Stimulated activated CD8-positive, alpha-beta memory T cell treated with anti-CD3 and anti-CD28 coated beads, Interleukin-7, amount 100 ng/mL, for 4 hours (primary cell): ENCODE results near the gene HECA.
"Not testable (repeated sequence)": the region's sequence is repeated elsewhere in the genome, so short reads cannot be mapped to it uniquely, and the experiment has no call there.

ENCODE experiments used
- DNase-seq, 2 donors: peaks; one replicate each; pipeline ENCODE4 v3.0.0-alpha.2; 2020; ENCODE audit warnings: low read depth in 2 of 2

HECA gene

GRCh38 chr6:139135578-139136545 is 982 bp downstream of the HECA start:
- DNase-seq: peak in 1 of 2 donors; percentile 62

DNA sequence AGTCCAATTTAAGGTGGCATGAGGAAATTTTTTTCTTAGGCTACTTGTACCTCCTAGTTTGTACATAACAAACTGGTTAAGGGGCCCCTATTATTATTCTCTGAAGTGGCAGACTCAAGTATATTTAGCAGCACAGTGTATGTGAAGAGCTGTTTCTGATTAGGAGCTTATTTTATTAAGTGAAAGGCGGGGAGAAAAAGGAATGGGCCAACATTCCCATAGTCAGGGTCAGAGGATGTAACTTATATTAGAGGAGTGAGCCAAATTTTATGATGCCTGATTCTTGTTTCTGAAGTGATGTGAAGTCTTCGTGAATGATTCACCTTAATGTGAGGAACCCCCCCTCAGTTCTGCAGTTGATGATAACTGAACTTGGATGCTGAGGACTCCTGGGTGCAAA is 2.8 kb downstream of the HECA start:
- no peak for DNase-seq

DNA sequence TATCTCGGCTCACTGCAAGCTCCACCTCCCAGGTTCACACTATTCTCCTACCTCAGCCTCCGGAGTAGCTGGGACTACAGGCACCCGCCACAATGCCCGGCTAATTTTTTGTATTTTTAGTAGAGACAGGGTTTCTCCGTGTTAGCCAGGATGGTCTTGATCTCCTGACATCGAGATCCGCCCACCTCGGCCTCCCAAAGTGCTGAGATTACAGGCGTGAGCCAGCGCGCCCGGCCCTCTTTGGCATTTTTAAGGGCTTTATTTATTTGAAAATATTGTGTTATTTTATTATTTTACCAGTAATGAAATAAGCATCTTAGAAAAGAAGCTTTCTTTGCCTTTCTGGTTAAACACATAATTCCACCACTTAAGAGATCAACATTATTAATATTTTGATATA is 6.0 kb downstream of the HECA start:
- DNase-seq: not testable (repeated sequence)

DNA sequence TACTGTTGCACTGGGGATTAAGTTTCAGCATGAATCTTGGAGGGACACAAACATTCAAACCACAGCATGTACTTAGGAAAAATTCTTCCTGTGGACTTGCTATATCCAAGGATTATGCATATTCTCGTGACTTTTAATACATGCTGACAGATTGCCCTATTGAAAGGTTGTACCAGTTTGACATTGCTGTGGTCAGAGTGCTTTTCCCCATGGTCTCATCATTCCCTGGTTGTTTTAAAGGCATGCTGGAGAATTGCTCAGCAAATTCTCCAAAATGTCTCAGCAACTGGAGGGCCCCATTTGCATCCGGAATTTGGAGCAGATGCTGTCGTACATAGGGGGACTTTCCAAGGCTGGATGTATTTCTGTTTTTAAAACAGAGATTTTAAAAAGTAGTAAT is 7.4 kb downstream of the HECA start:
- no peak for DNase-seq

DNA sequence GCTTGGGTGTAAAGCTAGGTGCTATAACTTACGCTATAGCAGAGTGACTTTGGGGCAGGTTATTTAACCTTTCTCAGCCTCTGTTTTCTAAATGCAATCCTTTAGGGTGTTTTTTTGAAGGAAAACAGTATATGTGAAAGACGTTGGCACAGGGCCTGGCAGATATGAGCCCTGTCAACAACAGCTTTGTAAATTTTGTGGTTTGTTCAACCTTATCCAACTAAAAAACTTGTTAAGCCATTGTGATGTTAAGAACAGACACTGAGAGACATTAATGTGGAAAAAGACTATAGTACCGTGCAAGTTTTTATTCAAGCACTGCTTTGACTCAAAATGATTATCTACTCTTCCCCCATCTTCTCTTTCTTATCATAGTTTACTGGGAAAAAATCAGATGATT is 8.2 kb downstream of the HECA start:
- no peak for DNase-seq

DNA sequence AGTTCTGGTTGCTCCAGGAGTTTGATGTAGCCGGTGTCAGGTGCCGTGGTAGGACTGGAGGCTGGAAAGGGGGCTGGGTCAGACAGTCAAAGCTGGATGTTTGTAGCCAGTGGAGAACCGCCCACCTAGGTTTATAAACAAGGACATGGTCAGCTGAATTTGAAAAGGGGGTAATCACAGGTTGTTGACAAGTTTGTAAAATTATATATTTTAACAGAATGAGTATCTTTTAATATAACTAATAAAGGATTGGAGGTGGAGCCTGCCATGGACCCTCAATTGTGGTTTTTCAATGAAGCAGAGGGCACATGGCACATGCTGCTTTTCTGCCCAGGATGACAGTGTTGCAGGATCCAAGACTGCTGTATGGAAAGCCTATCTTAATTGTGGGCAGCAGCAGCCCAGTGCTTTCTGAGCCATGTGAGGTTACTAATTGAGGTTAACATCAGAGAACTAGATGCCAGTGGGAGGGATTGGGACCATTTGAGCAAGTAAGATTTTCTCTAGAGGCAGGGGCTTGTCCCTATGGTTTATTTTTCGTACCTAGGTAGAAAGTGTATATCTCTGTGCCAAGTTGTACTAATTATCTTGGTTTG is 9.7 kb downstream of the HECA start:
- no peak for DNase-seq

DNA sequence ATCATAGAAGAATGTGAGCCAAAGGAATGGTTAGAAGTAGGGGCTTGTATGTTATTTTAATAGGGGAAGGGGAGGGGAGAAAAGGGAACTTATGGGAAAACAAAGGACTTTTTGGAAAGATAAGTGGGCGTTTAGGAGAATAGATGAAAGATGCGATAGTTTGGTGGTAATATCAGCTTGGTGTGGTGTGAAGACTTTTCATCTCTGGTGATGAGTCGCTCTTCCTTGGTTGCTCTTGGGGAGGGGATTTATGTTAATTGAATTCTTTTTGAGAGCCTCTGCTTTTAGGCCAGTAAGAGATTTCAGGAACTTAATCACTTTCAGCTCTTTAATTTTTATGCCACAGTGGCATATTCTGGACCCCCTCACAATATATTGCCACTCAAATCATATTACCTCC is 10.8 kb downstream of the HECA start:
- no peak for DNase-seq

GRCh38 chr6:139146317-139146726 is 11.4 kb downstream of the HECA start:
- DNase-seq: no peak

DNA sequence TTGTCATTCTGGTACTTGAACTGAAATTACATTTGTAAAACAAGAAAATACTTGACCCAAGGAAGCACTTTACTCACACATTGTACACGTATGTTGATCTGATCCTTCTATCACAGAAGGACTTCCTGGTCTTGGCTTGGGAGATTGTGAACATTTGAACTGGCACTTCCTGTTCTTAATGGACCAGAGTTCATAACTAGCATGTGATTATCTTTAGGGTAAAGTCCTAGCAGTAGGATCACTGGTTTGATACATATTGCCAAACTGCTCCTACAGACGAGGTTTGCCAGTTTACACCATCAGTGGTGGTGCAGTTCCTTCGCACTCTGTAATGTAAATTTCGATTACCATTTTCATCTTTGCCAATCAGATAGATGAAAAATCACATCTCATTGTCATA is 12.7 kb downstream of the HECA start:
- no peak for DNase-seq

- no peak for DNase-seq
Observed at GRCh38 chr6:139148557-139149235, 13.8 kb downstream of the HECA start.

GRCh38 chr6:139149383-139149782 is 14.5 kb downstream of the HECA start:
- DNase-seq: no peak

DNA sequence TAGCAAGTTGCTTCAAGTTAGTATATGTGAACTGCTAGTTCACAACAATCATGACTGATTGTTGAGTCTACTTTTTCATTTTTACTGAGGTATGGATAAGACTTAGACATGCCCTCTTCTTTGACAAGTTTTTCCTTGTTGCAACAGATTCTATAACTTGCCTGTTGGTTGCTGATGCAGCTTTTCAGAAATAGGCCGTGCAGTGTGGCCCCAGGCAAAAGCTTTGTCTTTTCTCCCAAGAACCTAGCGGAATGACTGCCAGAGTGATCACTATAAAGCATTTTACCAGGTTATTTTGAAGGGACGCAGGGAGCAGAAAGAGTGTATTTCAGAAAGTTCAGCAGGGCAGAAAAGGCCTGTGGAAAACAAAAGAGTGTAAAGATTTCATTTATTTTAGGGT is 16.0 kb downstream of the HECA start:
- no peak for DNase-seq

GRCh38 chr6:139151425-139152087 is 16.7 kb downstream of the HECA start:
- no peak for DNase-seq

DNA sequence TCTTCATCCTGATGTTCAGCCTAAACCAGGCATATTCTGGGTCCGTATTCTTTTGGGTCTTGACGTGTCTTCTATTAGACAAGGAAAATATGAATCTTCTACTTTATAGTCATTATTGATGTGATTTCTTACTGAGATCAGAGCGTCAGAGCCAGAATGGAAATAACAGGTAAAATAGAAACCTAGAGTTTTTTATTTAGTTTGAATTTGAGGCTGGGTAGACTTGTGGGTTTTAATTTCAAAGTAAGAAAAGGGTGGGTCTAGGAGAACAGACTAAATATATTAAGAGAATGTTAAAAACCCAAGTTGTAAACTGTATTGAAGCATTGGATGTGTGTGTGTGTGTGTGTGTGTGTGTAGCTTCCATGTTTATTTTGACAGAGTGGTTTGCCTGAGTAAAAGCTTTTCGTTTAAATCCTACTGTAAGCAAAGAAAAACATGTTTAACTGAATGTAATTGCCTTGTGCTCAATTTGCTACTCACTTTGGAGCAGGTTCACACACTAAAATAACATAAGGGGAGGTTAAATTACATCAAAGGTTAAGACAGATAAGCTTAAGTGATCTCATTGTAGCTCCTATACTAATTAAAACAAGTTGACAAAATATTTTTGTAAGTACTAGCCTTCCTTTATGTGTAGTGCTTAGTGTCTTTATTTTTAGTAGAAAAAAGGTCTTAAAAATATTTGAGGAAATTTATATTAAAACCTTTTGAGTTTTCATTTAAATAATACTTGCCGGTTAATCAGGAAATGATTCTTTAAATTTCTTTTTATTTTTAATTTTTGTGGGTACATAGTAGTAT is 17.4 kb downstream of the HECA start:
- DNase-seq: no peak

GRCh38 chr6:139152892-139153271 is 18.0 kb downstream of the HECA start:
- DNase-seq: no peak

DNA sequence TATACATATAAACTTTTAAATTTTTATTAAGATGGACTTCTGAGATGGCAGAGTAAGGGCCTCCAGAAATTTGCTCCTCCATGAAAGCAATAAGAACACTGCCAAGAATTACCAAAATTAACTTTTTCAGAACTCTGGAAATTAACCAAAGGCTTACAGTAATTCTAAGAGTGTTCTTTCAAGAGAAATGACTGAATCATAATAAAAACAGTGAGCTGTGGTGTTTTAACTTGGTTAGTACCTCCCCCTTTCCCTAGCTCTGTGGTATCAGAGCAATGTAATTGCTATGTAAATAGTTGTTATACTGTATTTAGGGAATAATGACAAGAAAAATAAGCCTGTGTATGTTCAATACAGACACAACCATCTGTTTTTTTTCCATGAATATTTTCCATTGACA is 19.0 kb downstream of the HECA start:
- DNase-seq: no peak

DNA sequence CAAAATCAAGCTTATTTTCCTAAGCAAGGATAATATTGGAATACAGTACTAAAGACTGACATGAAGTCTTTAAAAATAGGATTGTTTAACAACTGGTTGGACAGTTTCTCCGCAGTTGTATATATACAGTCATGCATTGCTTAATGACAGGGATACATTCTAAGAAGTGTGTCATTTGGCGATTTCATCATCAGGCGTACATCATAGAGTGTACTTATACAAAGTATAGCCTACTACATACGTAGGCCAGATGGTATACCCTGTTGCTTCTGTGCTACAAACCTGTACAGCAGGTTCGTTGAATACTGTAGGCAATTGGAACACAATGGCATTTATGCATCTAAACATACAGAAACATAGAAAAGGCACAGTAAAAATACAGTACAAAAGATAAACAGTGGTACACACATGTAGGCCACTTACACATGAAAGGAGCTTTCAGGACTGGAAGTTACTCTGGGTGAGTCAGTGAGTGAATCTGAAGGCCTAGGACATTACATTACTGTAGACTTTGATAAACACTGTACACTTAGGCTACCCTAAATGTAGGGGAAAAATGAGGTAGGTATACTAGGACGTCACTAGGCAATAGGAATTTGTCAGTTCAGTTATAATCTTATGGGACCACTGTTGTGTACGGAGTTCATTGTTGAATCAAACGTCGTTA is 20.1 kb downstream of the HECA start:
- DNase-seq: no peak

GRCh38 chr6:139156102-139156501 is 21.2 kb downstream of the HECA start:
- no peak for DNase-seq

DNA sequence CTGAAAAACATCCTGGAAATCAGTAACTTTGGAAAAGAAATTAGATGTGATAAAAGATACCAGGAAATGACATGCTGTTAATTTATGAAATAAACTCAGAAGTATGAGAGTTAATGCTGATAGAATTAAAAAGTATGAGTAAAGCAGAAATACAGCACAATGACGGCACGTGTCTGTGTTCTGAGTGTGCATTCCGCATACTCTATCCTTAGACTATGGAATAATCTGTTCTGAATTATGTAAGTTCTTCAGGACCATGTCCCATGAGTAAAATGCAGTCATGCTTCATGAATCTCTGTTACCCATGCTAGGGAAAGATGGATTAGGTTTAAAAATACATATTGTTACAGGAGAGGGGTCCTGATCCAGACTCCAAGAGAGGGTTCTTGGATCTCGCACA is 21.7 kb downstream of the HECA start:
- no peak for DNase-seq

DNA sequence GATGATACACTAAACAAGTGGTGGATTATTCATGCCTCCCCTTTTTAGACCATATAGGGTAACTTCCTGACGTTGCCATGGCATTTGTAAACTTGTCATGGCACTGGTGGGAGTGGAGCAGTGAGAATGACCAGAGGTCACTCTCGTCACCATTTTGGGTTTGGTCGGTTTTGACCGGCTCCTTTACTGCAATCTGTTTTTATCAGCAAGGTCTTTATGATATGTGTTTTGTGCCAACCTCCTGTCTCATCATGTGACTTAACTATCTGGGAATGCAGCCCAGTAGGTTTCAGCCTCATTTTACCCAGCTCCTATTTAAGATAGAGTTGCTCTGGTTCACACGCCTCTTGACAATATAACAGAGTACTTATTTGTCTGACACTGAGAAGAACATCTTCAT is 22.2 kb downstream of the HECA start:
- DNase-seq: not testable (repeated sequence)

DNA sequence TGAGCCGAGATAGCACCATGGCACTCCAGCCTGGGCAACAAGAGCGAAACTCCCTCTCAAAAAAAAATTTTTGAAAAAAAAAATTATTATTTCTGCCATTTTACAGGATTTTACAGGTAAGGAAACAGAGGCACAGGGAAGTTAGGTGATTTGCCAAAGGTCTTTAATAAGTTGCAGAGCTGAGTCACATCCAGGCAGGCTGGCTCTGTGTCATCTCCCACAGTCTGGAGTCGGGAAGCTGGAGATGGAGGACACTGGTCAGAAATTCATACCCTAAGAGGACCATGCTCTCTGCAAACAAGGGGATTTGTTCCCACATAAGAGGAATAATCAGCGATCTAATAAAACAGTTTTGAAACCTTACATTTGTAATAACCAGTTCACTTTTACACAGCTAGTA is 24.1 kb downstream of the HECA start:
- no peak for DNase-seq
